Measurements from ENCODE around the gene CHRNA7.

The CHRNA7 gene

DNA sequence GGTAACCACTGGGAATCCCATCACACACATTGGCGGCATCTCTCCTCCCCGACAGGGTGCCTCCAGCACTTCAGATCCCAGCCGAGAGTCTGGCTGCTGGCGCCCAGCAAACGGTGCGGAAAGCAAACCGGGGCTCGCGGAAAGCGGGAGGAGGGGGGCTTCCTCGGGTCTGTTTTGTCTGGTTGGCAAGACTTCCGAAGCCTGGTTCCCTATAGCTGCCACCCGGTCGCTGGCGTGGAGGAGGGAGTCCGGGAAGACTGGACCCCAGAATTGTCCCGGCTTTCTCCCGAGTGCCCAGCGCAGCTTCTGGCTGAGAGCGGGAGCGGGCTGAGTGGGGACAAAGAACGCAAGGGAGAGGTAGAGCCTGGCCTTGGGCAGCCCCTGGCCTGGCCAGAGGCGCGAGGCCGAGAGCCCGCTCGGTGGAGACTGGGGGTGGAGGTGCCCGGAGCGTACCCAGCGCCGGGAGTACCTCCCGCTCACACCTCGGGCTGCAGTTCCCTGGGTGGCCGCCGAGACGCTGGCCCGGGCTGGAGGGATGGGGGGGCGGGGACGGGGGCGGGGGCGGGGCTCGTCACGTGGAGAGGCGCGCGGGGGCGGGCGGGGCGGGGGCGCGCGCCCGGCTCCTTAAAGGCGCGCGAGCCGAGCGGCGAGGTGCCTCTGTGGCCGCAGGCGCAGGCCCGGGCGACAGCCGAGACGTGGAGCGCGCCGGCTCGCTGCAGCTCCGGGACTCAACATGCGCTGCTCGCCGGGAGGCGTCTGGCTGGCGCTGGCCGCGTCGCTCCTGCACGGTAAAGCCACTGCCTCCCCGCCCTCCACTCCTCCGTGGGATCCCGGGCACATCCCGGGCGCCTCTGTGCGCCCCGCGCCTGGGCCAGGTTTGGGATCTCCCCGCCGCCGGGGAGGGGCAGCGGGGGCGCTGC is at the start of gene CHRNA7:
CHRNA7 (plus strand) TSS at position 654 of the 920 bp plus-strand sequence; CDS start at position 734, 80 bp downstream.
- no peak for DNase-seq (ENCODE audit: low read depth)

DNA sequence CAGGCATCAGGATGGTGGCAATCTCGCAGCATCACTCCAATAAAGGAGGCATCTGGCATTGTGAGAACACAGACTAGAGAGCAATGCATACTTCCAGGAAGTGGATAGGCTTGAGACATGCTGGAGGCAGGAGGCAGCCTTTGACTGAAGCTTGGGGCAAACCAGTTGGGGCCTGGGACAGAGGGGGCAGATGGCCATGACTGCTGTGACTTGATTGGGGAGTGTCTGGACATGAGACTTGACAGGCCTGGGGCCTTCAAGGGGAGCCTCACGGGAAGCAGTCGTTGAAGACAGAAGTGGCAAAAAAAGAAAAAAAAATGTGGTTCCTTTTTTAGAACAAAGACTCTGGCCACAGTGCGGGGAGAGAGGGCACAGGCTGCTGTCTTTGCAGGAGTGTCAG is 44.7 kb upstream of the CHRNA7 start:
- no peak for DNase-seq (ENCODE audit: low read depth)

DNA sequence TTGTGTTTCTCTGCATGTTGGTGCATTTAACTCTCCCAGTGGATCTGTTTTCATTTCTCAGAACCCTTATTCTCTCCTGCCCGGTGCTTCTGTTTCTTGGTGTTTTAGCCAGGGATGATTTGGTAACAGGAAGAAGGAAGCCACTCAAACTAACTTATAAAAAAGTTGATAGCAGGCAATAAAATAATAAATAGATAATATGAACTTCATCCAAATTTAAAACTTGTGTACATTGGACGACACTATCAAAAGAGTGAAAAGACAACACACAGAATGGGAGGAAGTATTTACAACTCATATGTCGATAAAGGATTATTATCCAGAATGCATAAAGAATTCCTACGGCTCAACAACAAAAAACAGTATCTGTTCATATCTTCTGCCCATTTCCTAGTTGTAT is 37.3 kb upstream of the CHRNA7 start:
- DNase-seq (ENCODE audit: low read depth) = no peak

DNA sequence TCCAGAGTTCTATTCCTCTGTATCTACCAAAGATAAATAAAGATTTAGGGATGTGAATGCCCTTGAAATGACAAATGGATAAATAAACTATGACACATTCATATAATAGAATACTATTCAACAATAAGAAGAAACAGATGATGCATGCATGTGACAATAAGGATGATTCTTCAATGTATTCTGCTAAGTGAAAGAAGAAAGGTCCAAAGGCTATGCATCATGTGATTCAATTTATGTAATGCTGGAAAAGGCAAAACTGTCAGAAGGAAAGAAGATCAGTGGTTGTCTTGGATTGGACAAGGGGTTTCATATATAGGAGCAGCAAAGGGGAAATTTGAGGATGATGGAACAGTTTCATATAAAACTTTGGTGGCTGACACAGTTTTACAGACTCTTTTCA is 32.6 kb upstream of the CHRNA7 start:
- DNase-seq (ENCODE audit: low read depth) = no peak

DNA sequence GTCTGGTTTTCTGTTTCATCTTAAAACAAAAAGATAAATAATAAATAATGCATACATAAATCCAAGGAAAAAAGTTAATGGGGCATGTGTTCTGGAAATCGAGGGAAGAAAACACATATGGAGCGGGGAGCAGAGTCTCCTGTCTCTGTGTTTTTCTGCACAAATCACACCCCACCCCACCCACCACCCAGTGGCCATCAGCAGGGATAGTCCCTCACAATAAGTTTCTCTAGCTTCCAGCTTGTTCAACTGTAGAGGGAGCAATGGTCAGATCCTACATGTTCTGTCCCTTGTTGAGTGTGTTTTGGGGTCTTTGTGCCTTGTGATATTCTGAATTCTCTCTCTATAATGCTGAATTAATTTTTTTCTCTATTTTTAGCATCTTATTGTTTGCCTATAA is 26.8 kb upstream of the CHRNA7 start:
- DNase-seq (ENCODE audit: low read depth) = no peak

DNA sequence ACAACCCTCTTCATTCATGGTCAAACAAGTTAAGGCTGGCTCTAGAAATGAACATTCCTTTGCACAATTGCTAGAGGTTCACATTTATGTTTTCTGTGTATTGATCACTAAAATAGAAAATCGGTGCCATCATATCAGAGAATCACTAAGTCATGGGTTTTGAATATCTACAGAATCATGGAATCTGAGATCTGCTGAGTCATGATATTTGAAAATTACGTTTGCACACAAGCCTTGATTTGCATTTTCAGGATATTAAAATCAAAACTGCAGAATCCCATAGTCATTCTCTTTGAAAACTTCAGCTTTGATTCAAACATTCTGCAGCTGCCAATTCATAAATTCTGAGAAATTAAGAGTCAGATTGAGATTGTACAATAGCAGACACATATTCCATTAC is 26.1 kb upstream of the CHRNA7 start:
- DNase-seq (ENCODE audit: low read depth) = no peak

DNA sequence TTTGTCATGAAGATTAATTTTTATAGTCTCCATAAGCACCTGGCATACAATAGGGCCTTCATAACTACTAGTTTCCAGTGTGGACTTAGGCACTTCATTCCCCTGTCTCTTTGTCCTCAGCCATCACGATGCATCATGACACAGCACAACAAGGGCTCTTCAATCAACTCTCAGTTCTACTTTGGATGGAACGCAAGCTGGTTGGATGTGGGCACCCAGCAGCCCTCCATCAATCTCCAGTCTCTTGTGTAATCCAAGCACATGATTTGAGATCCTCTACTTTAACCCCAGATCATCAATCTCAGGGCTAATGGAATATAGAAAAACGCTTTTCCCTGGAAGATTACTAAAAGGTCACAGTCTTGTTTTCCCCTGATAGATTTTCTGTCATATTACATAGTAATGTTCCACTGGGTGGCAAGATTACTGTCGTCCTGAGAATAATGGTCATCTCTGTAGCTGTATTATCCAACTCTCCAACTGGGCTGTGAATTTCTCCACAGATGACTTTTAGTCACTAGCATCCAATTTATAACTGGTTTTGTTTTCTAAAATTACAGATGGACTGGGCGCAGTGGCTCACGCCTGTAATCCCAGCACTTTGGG is 22.9 kb upstream of the CHRNA7 start:
- DNase-seq (ENCODE audit: low read depth) = no peak

DNA sequence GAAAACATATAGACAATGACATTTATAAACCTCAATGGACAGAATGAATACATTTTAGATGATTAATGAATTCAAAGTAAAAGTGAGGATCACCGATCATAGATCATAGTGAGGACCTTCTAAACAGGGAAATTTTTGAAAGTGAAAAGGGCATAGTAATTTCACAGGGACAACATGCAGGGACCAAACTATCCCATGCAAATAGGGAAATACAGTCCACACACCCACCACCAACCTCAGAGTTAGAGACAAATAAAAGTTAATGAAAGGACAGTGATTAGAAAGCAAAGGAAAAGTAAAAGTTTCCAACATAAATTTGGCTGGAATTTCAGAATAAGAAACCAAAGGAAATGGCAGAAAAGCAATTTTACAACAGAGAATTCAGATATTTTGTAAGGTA is 15.4 kb upstream of the CHRNA7 start:
- DNase-seq (ENCODE audit: low read depth) = no peak

DNA sequence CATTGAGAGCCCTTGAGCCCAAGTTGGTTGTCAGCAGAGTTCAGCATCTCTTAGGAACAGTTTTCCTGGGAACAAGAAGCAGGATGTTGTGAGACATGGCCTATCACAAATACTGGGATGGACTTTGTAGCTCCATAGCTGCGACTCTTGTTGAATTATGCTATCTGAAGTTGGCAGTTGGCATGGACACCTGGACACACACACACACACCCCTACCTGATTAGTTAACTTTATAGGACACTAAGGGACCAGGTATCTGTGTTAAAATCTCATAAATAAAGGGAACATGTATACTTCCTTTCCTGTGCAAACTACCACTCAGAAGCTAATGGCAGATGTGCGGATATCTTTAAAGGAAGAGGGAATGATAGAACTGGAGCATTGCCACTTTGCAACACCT is 10.2 kb upstream of the CHRNA7 start:
- DNase-seq (ENCODE audit: low read depth) = no peak

DNA sequence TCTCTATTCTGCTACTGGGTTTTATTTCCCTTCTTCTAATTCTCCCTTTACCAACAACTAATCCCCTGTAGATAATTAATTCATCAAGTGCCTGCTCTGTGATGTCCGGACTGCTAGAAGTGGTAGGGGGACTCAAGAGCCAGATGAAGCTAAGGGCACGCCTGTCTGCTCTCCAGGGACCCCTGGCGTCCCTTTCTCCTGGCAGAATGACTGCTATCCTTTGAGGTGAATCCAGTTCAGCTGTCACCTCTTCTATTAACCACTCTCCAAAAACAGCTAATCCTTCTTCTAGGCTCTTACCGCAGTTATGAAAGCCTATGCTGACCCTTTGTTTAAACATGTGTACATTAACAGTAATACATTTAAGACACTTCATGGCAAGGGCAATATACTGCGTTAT is 1.4 kb upstream of the CHRNA7 start:
- DNase-seq (ENCODE audit: low read depth) = no peak

DNA sequence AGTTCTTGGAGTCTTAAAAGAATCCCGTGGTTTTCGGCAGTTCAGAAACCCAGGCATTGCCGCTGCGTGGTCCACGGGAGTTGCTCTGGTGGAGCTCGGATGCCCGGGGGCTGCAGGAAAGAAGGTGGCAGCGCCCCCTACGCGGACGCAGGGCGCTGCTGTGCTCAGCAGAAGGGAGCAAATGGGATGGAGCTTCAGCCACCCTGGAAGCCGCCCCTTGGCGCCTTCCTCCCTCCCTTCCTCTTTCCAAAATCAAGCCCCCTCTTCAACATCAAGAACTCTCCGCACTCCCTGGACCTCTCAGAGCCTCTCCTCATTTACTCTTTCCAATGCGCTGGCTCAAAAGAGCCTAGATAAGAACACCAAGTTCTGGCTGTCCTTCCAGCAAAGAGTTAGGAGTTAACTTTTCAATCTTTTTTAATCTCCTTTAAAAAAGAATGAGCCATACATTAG is 880 bp upstream of the CHRNA7 start:
- DNase-seq (ENCODE audit: low read depth) = no peak

DNA sequence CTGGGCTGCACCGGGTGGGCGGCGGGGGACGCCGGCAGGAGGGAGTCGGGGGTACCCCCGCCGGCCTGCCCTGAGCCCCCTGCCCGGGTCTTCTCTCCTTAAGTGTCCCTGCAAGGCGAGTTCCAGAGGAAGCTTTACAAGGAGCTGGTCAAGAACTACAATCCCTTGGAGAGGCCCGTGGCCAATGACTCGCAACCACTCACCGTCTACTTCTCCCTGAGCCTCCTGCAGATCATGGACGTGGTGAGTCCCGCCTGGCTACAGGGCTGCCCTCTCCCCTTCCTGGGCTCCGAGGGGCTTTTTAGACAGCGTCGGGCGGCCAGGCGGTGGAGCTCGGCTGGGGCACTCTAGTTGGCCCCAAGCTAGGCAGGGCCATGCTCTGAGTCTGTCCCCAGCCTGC is 480 bp downstream of the CHRNA7 start:
- DNase-seq (ENCODE audit: low read depth) = no peak

DNA sequence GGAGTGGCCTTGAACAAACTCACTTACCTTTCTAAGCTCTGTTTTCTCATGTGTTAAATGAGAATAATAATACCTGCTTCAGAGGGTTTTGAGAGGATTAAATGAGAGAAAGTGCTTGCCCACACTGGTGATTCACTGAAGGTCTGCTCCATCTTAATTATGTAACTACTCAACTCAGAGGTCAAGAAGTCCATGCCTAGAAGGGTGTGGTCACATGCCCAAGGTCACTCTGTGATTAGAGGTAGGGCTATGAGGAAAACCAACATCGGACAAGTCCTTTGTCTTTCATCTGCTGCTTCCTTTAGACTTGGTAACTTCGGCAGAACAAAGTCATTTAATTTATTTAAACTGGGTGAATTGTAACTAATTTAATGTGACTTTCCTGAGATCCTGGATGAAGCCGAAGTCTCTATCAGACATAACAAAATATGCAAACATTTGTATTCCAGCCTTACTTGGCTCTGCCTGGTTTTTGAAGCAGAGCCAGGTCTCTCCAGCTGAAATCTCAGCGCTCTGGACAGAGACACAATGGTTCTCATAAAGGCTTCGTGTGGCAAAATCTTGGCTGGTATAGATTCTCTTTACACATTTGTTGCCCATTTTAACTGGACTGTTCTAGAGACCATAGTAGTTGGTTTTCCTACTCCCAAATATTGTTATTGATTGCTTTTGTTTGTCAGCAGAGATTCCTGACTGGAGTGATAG is 3.0 kb downstream of the CHRNA7 start:
- DNase-seq (ENCODE audit: low read depth) = no peak

DNA sequence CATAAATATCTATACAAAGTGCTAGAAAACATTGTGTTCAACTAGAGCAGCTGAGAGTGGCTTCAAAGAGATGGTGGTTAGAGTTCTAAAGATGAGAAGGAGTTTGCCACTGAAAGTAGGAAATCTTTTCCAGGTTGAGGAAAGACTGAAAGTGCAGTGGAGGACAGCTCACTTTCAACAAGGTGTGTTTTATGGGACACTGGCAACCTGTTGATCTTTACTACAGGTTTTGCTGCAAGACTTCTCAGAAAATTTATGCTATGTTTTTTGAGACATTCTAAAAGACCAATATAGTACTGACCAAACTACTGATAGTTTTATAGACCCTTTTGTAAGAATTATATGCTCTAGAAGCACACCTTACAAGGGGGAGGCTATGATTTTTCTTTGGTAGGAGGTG is 3.8 kb downstream of the CHRNA7 start:
- no peak for DNase-seq (ENCODE audit: low read depth)

DNA sequence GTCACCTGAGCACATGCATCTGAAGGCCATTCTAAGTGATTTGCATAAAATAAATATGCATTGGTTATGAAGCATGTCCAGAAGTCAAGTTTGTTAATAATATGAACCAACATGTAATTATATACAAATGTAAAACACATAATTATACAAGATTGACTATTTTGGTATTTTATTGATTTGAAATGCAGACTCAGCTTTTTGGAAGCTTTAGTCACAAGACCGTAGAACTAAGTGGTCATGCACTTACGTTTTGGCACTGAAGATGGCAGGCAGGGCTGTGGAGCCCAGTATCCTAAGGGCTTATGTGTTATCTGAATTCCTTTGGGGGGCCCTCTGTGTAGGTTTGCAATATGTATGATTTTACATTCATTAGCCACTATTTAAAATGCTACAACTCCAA is 5.0 kb downstream of the CHRNA7 start:
- no peak for DNase-seq (ENCODE audit: low read depth)

DNA sequence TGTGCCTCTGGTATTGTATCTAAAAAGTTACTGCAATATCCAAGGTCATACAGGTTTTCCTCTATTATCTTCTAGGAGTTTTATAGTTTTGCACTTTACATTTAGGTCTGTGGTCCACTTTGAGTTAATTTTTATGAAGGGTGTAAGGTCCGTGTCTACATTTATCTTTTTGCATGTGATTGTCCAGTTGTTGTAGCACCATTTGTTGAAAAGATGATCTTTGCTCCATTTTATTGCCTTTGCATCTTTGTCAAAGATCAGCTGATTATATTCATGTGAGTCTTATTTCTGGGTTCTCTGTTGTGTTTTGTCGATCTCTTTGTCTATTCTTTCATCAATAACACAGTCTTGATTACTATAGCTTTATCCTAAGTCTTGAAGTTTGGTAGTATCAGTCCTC is 6.7 kb downstream of the CHRNA7 start:
- DNase-seq (ENCODE audit: low read depth) = no peak

DNA sequence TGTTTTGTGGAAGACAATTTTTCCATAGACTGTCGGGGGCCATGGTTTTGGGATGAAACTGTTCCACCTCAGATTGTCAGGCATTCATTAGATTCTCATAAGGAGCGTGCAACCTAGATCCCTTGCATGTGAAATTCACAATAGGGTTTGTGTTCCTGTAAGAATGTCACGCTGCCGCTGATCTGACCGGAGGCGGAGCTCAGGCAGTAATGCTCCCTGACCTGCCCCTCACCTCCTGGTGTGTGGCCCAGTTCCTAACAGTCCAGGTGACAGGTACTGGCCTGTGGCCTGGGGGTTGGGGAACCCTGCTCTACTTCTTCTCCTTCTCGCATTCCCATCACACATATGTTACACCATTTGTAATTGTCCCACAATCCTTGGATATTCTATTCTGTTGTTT is 11.0 kb downstream of the CHRNA7 start:
- DNase-seq (ENCODE audit: low read depth) = no peak

DNA sequence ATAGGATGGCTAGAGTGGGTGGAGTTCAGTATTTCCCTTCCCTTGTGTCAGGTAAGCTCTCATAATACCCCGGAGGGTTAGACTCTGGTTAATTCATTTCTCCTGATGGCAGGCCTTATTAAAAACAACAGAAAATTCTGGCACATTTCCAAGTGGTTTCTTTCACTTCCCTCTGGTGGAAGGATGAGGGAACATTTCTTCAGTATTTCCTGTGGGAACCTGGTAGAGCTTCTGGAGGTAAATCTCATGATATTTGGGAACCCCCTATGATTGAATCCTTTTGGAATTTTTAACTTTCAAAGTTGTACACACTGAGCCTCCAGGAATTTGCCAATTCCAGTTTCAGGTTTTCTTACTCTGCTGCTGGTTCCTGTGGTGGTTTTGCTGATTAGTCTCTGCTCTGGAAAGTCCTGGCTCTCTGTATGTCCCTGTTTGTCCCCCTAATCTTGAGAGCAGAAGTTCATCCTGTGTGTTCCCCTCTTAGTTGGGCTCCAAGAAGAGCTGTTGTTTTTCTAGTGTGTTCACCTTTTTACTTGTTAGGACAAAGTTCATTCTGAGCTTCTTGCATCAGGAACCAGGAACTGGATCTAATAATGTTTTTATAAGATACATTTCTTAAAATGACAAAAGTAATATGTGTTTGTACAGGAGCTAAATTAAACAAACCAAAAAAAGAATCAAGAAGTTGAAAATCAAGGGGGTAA is 12.1 kb downstream of the CHRNA7 start:
- DNase-seq (ENCODE audit: low read depth) = no peak

DNA sequence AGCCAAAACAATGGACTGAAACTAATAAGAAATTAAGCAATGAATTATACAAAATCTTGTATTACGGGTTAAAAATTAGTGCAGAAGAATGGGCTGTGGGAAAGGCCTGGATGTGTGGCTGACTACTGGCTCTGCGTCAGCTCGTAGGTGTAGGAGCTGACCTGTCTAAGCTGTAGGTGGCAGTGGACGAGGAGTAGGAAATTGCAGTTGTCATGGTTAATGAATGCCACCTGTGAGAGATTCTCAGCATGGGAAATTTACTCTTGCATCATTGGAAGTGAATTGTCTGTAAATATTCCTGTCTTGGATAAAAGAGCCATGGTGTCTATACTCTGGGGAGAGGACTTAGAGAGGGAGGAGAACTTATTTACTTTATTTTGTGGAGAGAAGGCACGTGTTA is 23.4 kb downstream of the CHRNA7 start:
- no peak for DNase-seq (ENCODE audit: low read depth)

DNA sequence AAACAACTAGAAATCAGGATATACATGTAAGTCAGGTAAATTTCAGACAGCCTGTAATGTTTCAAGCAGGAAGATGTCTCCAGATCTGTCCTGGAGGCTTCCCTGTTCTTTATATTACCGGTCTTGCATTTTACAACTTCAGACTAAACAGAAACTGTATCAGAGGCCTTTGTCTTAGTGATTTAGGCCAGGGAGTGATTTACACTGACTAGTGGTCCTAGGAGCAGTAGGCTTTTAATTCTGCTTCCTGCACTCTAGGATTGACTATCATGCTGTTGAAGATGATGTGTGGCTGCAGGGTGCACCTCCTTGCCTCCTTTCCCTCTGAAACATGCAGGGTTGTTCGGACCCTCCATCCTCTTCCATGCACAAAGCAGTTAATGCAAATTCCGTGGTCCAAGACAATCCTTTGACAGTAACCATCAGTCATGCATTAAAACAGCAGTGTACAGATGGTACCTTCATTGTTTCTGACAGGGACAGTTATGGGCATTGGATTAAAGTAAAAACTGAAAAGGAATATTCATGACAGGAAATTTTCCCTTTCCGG is 27.6 kb downstream of the CHRNA7 start:
- no peak for DNase-seq (ENCODE audit: low read depth)

DNA sequence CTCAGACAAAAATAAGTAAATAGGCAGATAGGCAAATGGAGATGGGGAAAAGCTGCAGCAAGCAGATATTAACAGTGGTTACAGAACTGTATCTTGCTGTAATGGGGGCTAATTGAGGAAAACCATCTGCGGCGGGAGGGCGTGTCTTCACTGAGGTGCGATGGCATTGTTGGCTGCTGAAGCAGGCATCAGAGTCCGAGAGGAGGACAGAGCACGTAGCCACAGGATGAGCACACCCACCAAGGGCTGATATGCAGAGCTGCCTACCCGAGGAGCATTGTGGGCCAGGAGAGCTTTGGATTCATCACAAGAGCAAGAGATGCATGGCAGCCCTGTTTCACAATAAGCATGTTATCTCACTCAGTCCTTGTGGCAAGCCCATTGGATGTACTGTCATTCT is 30.4 kb downstream of the CHRNA7 start:
- no peak for DNase-seq (ENCODE audit: low read depth)

DNA sequence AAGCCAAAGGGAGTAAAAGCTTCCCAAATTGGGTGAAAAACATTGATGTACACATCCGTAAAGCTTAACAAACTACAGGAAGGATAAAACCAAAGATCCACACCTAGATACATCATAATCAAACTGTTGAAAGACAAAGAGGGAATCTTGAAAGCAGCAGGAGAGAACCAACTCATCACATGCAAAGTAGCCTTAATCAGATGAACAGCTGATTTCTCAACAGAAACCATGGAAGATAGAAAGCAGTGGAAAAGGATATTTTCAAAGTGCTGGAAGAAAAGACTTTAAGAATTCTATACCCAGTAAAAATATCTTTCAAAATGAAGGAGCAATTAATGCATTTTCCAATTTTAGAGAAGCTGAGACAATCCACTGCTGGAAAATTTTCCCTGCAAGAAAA is 36.8 kb downstream of the CHRNA7 start:
- DNase-seq (ENCODE audit: low read depth) = no peak

Measured in fibroblast of the conjunctiva (primary cell).